ENCODE data around the gene MAGI2. TPM values are rescaled to one million over a fixed set of nuclear protein-coding genes. Genes with fewer than 3 reads are reported as not detected.

The MAGI2 gene
- total RNA-seq, 1 donor from 2014 or later = 5.4 TPM

DNA sequence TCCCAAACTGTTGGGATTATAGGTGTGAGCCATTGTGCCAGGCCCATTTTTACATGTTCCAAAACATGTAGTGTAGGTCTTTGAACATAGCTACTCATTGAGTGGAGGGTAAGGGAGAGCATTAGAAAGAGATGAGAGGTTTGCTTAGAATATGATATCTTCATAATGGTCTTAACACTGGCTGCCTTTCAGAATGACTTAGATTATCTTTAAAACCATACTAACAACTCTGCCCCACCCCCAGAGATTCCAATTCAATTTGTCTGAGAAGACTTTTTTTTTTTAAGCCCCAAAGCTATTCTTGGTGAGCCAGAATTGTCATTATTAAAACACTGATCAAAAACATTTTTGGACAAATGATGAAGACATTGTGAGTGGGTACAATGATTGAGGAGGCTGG is 1486.0 kb downstream of the MAGI2 start:
- Mint-ChIP-seq H3K4me3 (ENCODE audit: unreplicated experiment) (no peak overlapping the region), H3K9me3 (ENCODE audit: unreplicated experiment) (no peaks in the 10 kb centered on the region), H3K4me1 (ENCODE audit: low read depth, unreplicated experiment) (no peaks in the 10 kb centered on the region), H3K36me3 (ENCODE audit: low read depth, unreplicated experiment) (peaks cover 2% of the 10 kb centered on the region), H3K27me3 (ENCODE audit: low read depth, unreplicated experiment) (peaks cover 3% of the 10 kb centered on the region), H3K27ac (ENCODE audit: unreplicated experiment) (no peak overlapping the region)
- H3K9me3 ChIP-seq (ENCODE audit: insufficient read depth, low read depth, low read length) = no peaks in the 10 kb centered on the region
- no peaks in the 10 kb centered on the region for H3K27me3 ChIP-seq (ENCODE audit: insufficient read depth, low read length)
- DNase-seq (ENCODE audit: low read depth) = no peak
- no peak for FAIRE-seq
- no peak overlapping the region for H3K27ac ChIP-seq (ENCODE audit: low read depth, low read length)
- no peak overlapping the region for H3K4me3 ChIP-seq (ENCODE audit: insufficient read depth, low read depth, low read length)
- H3K36me3 ChIP-seq (ENCODE audit: insufficient read depth, low read length) = no peaks in the 10 kb centered on the region
- no peaks in the 10 kb centered on the region for H3K79me2 ChIP-seq (ENCODE audit: insufficient read depth, low read length)
- H3K4me1 ChIP-seq (ENCODE audit: insufficient read depth, low read length) = no peaks in the 10 kb centered on the region
- H3K4me2 ChIP-seq (ENCODE audit: low read length) = no peak overlapping the region
- H2AFZ ChIP-seq (ENCODE audit: low read depth, low read length) = no peak overlapping the region
- no peak overlapping the region for H3K9ac ChIP-seq (ENCODE audit: low read length)
- no peaks in the 10 kb centered on the region for H4K20me1 ChIP-seq (ENCODE audit: insufficient read depth, low read length)
- TF ChIP-seq EZH2 (IDR thresholded peaks at IDR 0.05; ENCODE audit: insufficient read depth, low read length) = no peak
- TF ChIP-seq, protein P1, sequence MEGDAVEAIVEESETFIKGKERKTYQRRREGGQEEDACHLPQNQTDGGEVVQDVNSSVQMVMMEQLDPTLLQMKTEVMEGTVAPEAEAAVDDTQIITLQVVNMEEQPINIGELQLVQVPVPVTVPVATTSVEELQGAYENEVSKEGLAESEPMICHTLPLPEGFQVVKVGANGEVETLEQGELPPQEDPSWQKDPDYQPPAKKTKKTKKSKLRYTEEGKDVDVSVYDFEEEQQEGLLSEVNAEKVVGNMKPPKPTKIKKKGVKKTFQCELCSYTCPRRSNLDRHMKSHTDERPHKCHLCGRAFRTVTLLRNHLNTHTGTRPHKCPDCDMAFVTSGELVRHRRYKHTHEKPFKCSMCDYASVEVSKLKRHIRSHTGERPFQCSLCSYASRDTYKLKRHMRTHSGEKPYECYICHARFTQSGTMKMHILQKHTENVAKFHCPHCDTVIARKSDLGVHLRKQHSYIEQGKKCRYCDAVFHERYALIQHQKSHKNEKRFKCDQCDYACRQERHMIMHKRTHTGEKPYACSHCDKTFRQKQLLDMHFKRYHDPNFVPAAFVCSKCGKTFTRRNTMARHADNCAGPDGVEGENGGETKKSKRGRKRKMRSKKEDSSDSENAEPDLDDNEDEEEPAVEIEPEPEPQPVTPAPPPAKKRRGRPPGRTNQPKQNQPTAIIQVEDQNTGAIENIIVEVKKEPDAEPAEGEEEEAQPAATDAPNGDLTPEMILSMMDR (IDR thresholded peaks at IDR 0.05; ENCODE audit: insufficient read depth, low read depth, low read length) = no peak

Data from astrocyte (in vitro differentiated cells and primary cell).